ENCODE measurements around the gene PEX5. TPM values are rescaled to one million over a fixed set of nuclear protein-coding genes. Genes with fewer than 3 reads are reported as not detected.

Gene PEX5
- total RNA-seq, 1 donor from 2014 or later = 30.8 TPM

- H3K9me3 Mint-ChIP-seq (ENCODE audit: unreplicated experiment) = no peaks in the 10 kb centered on the region
- no peak overlapping the region for H3K27ac Mint-ChIP-seq (ENCODE audit: unreplicated experiment)
- H3K4me1 Mint-ChIP-seq (ENCODE audit: unreplicated experiment) = peaks cover 2% of the 10 kb centered on the region
- no peak overlapping the region for H3K4me3 Mint-ChIP-seq (ENCODE audit: unreplicated experiment)
- H3K27me3 Mint-ChIP-seq (ENCODE audit: unreplicated experiment) = peaks cover 3% of the 10 kb centered on the region
- H3K36me3 Mint-ChIP-seq (ENCODE audit: unreplicated experiment) = peaks cover 9% of the 10 kb centered on the region
- TF ChIP-seq CTCF (IDR thresholded peaks at IDR 0.05) = no peak
- DNase-seq (ENCODE audit: extremely low spot score, unreplicated experiment) = no peak
Observed at GRCh38 chr12:7143564-7143963, 45.9 kb upstream of the PEX5 start.

- Mint-ChIP-seq H3K27me3 (ENCODE audit: unreplicated experiment) (no peaks in the 10 kb centered on the region), H3K36me3 (ENCODE audit: unreplicated experiment) (peaks cover 9% of the 10 kb centered on the region)
Observed at GRCh38 chr12:7144414-7145120, 44.9 kb upstream of the PEX5 start.

GRCh38 chr12:7145671-7146070, 43.8 kb upstream of the PEX5 start:
- no peak overlapping the region for H3K27ac Mint-ChIP-seq (ENCODE audit: unreplicated experiment)
- H3K4me3 Mint-ChIP-seq (ENCODE audit: unreplicated experiment) = no peak overlapping the region
- peaks cover 11% of the 10 kb centered on the region for H3K36me3 Mint-ChIP-seq (ENCODE audit: unreplicated experiment)
- H3K27me3 Mint-ChIP-seq (ENCODE audit: unreplicated experiment) = peaks cover 2% of the 10 kb centered on the region
- no peaks in the 10 kb centered on the region for H3K9me3 Mint-ChIP-seq (ENCODE audit: unreplicated experiment)
- DNase-seq (ENCODE audit: extremely low spot score, unreplicated experiment) = no peak
- peaks cover 2% of the 10 kb centered on the region for H3K4me1 Mint-ChIP-seq (ENCODE audit: unreplicated experiment)
- TF ChIP-seq CTCF (IDR thresholded peaks at IDR 0.05) = no peak

More at GRCh38 chr12:7144414-7145120, 44.9 kb upstream of the PEX5 start:
- DNase-seq (ENCODE audit: extremely low spot score, unreplicated experiment) = no peak
- Mint-ChIP-seq H3K9me3 (ENCODE audit: unreplicated experiment) (no peaks in the 10 kb centered on the region), H3K27ac (ENCODE audit: unreplicated experiment) (no peak overlapping the region), H3K4me1 (ENCODE audit: unreplicated experiment) (peaks cover 2% of the 10 kb centered on the region), H3K4me3 (ENCODE audit: unreplicated experiment) (no peak overlapping the region)
- TF ChIP-seq CTCF (IDR thresholded peaks at IDR 0.05) = peak; percentile 65

- Mint-ChIP-seq H3K27ac (ENCODE audit: unreplicated experiment) (no peak overlapping the region), H3K4me3 (ENCODE audit: unreplicated experiment) (no peak overlapping the region), H3K36me3 (ENCODE audit: unreplicated experiment) (peaks cover 11% of the 10 kb centered on the region), H3K27me3 (ENCODE audit: unreplicated experiment) (peaks cover 2% of the 10 kb centered on the region), H3K9me3 (ENCODE audit: unreplicated experiment) (no peaks in the 10 kb centered on the region), H3K4me1 (ENCODE audit: unreplicated experiment) (peaks cover 2% of the 10 kb centered on the region)
- TF ChIP-seq CTCF (IDR thresholded peaks at IDR 0.05) = no peak
- DNase-seq (ENCODE audit: extremely low spot score, unreplicated experiment) = no peak
Observed at GRCh38 chr12:7146228-7146627, 43.3 kb upstream of the PEX5 start.

- H3K36me3 Mint-ChIP-seq (ENCODE audit: unreplicated experiment) = peaks cover 7% of the 10 kb centered on the region
- peaks cover under 1% of the 10 kb centered on the region for H3K4me1 Mint-ChIP-seq (ENCODE audit: unreplicated experiment)
- H3K27me3 Mint-ChIP-seq (ENCODE audit: unreplicated experiment) = peaks cover 2% of the 10 kb centered on the region
- no peak overlapping the region for H3K27ac Mint-ChIP-seq (ENCODE audit: unreplicated experiment)
- no peak overlapping the region for H3K4me3 Mint-ChIP-seq (ENCODE audit: unreplicated experiment)
- no peaks in the 10 kb centered on the region for H3K9me3 Mint-ChIP-seq (ENCODE audit: unreplicated experiment)
- TF ChIP-seq CTCF (IDR thresholded peaks at IDR 0.05) = no peak
- no peak for DNase-seq (ENCODE audit: extremely low spot score, unreplicated experiment)
Observed at GRCh38 chr12:7146906-7147305, 42.6 kb upstream of the PEX5 start.

All from osteocyte (in vitro differentiated cells).